Fibroblast of villous mesenchyme (primary cell): ENCODE results near the gene FAM221B. TPM values are rescaled to one million over a fixed set of nuclear protein-coding genes. Genes with fewer than 3 reads are reported as not detected.

ENCODE experiments used
- DNase-seq: peaks from one replicate; pipeline ENCODE4 v3.0.0-alpha.2; 2010; ENCODE audit warnings: low read depth
- H3K4me3 ChIP-seq: 2 replicates; pipeline ENCODE4 v1.5.1; 2011; ENCODE audit warnings: low read depth, mild to moderate bottlenecking, low read length
- total RNA-seq: library from RNA; depleted of rRNA; stranded (reverse); fragments of >200 nt; gene quantifications from 2 replicates; pipeline ENCODE4 v1.2.3, GENCODE V29; 2012
- TF ChIP-seq, protein P1 (sequence below): IDR thresholded peaks from 2 replicates; pipeline ENCODE4 v1.5.1; 2012; ENCODE audit warnings: low read depth, mild to moderate bottlenecking, low read length; ENCODE audit not compliant: insufficient read depth

FAM221B gene
- total RNA-seq, 1 donor, result not detected

- TF ChIP-seq, protein P1, sequence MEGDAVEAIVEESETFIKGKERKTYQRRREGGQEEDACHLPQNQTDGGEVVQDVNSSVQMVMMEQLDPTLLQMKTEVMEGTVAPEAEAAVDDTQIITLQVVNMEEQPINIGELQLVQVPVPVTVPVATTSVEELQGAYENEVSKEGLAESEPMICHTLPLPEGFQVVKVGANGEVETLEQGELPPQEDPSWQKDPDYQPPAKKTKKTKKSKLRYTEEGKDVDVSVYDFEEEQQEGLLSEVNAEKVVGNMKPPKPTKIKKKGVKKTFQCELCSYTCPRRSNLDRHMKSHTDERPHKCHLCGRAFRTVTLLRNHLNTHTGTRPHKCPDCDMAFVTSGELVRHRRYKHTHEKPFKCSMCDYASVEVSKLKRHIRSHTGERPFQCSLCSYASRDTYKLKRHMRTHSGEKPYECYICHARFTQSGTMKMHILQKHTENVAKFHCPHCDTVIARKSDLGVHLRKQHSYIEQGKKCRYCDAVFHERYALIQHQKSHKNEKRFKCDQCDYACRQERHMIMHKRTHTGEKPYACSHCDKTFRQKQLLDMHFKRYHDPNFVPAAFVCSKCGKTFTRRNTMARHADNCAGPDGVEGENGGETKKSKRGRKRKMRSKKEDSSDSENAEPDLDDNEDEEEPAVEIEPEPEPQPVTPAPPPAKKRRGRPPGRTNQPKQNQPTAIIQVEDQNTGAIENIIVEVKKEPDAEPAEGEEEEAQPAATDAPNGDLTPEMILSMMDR, result no peak
- H3K4me3 ChIP-seq, result no peak overlapping the region
- DNase-seq, result no peak
Observed at GRCh38 chr9:35858458-35858857, 29.9 kb upstream of the FAM221B start.

GRCh38 chr9:35856882-35857281 lies 28.4 kb upstream of the FAM221B start:
- TF ChIP-seq, protein P1, result no peak
- no peak overlapping the region for H3K4me3 ChIP-seq
- DNase-seq, result no peak

DNA sequence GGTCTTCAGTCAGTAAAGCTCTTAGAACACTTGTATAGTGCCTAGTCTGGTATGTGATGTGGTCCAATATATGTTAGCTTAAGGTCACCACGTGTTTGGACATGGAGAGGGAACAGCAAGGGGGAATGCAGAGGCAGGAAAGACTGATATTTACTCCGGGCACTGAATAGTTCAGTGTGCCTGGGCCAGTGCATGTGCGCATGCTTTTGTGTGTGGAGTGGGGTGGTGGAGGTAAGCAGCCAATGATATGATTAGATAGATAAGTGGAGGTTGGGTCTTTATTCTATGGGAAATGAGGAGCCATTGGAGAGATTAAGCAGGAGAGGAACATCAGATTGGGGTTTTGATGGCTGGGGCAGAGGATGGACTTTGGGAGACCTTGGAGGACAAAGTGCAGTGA lies 27.7 kb upstream of the FAM221B start:
- H3K4me3 ChIP-seq, result no peak overlapping the region
- DNase-seq, result no peak
- TF ChIP-seq, protein P1, result no peak

DNA sequence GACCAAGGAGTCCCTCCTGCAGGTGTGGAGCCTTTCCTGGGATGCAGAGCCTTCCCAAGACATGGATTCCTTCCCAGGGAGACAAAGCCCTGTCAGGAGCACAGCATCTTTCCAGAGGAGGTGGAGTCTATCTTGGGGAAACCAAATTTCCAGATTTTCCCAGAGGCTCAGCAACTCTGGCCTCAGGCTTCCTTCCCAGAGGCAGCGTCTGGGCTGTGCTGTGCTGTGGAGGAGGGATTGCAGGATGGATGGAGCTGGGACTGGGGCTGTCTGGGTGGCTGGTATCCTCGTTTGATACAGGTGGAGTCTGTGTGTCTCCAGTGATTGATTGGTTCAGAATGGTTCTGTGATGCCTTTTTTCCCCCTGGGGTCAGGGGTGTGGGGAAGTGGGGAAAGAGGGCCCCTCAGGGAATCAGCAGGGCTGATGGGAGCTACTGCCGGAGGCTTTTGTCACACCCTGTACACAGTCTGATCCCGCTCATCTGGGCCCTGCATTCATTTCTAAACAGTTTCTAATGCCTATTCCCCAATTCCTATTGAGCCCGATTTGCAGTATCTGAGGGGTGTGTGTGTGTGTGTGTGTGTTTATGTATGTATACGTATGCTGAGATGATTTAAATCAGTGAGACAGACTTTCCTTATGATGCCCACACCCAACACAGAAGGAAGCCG lies 25.7 kb upstream of the FAM221B start:
- H3K4me3 ChIP-seq, result no peak overlapping the region
- TF ChIP-seq, protein P1, result no peak
- no peak for DNase-seq

DNA sequence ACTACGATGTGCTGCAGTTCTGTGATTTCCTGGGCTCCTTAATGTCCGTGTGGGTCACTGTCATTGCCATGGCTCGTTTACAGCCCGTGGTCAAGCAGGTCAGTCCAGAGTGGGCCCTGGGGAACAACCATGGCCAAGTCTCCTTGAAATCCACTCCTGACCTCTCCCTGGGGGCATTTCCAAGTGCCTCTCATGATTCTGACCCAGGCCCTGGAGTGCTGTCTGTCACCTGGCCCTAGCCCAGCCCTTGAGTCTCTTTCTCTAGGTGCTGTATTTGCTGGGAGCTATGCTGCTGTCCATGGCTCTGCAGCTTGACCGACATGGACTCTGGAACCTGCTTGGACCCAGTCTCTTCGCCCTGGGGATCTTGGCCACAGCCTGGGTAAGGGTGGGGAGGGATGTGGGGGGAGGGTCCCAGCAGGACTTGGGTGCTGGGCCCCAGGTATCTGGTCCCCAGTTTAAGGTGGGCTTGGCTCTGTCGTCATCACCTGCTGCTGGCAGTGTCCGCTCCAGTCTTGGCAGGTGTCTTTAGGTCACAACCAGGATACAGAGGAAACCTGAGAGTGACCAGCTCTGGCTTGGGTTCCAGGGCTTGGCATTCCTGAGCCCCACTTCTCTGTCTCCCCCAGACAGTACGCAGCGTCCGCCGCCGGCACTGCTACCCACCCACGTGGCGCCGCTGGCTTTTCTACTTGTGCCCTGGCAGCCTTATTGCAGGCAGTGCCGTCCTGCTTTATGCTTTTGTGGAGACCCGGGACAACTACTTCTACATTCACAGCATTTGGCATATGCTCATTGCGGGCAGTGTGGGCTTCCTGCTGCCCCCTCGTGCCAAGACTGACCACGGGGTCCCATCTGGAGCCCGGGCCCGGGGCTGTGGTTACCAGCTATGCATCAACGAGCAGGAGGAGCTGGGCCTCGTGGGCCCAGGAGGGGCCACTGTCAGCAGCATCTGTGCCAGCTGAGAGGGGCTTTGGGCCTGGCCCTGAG lies 24.6 kb upstream of the FAM221B start:
- TF ChIP-seq, protein P1, result no peak

DNA sequence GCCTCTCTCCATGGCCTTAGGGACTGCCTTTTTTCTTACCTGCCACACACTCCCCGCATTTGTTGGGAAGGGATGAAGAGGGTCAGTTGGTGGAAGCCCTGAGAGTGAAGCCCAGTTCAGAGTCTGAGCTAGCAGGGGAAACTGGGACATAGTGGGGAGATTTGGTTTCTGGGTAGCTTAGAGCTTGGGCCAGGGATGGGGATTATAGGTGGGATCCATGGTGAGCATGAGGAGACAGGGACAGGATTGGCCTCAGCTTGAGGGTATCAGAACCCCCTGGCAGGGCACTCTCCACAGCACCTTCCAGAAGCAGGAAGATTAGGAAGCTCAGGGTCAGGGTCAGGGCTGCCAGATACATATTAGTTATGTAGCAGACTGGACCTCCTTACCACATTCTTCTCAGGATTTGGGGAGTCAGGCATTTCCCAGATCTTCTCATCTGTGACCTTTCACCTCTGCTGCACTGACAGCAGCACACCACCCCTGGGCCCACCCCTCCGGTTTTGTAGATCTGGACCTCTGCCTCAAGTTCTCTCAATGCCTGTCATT lies 23.8 kb upstream of the FAM221B start:
- TF ChIP-seq, protein P1, result no peak
- no peak for DNase-seq
- H3K4me3 ChIP-seq, result no peak overlapping the region

More for the DNA sequence above, 24.6 kb upstream of the FAM221B start:
- H3K4me3 ChIP-seq, result no peak overlapping the region
- DNase-seq, result no peak
